ENCODE data around the gene USP43.

Gene USP43

GRCh38 chr17:9703781-9704082, 58.4 kb downstream of the USP43 start:
- Histone ChIP-seq H3K36me3 (ENCODE audit: control insufficient read depth, insufficient read depth, low read length) (no peaks in the 10 kb centered on the region), H3K27me3 (replicated peaks; ENCODE audit: control insufficient read depth, insufficient read depth, low read length) (no peaks in the 10 kb centered on the region), H3K4me3 (replicated peaks; ENCODE audit: low read depth, low read length) (no peak overlapping the region)
- TF ChIP-seq CTCF (IDR thresholded peaks at IDR 0.05; ENCODE audit: insufficient read depth, low read length, poor library complexity, severe bottlenecking), result no peak
- no peak for DNase-seq (ENCODE audit: extremely low read depth, insufficient read length)

GRCh38 chr17:9705745-9706144, 60.4 kb downstream of the USP43 start:
- no peak for TF ChIP-seq CTCF (IDR thresholded peaks at IDR 0.05; ENCODE audit: insufficient read depth, low read length, poor library complexity, severe bottlenecking)
- no peaks in the 10 kb centered on the region for H3K27me3 ChIP-seq (replicated peaks; ENCODE audit: control insufficient read depth, insufficient read depth, low read length)
- H3K4me3 ChIP-seq (replicated peaks; ENCODE audit: low read depth, low read length), result no peak overlapping the region
- no peak for DNase-seq (ENCODE audit: extremely low read depth, insufficient read length)
- no peaks in the 10 kb centered on the region for H3K36me3 ChIP-seq (ENCODE audit: control insufficient read depth, insufficient read depth, low read length)

- H3K27me3 ChIP-seq (replicated peaks; ENCODE audit: control insufficient read depth, insufficient read depth, low read length), result no peaks in the 10 kb centered on the region; the same call in 1 of the 2 replicates
- DNase-seq (ENCODE audit: extremely low read depth, insufficient read length), result no peak
- no peak for TF ChIP-seq CTCF (IDR thresholded peaks at IDR 0.05; ENCODE audit: insufficient read depth, low read length, poor library complexity, severe bottlenecking)
These were observed 62.6 kb downstream of the USP43 start for GRCh38 chr17:9707948-9708347.

GRCh38 chr17:9714801-9715200, 69.5 kb downstream of the USP43 start:
- H3K36me3 ChIP-seq (ENCODE audit: control insufficient read depth, insufficient read depth, low read length), result no peaks in the 10 kb centered on the region
- peaks cover 2% of the 10 kb centered on the region; the same call in 1 of the 2 replicates for H3K27me3 ChIP-seq (replicated peaks; ENCODE audit: control insufficient read depth, insufficient read depth, low read length)
- TF ChIP-seq CTCF (IDR thresholded peaks at IDR 0.05; ENCODE audit: insufficient read depth, low read length, poor library complexity, severe bottlenecking), result no peak
- no peak overlapping the region for H3K4me3 ChIP-seq (replicated peaks; ENCODE audit: low read depth, low read length)
- no peak for DNase-seq (ENCODE audit: extremely low read depth, insufficient read length)

More at GRCh38 chr17:9707948-9708347, 62.6 kb downstream of the USP43 start:
- Histone ChIP-seq H3K36me3 (ENCODE audit: control insufficient read depth, insufficient read depth, low read length) (no peaks in the 10 kb centered on the region), H3K4me3 (replicated peaks; ENCODE audit: low read depth, low read length) (no peak overlapping the region)

- Histone ChIP-seq H3K36me3 (ENCODE audit: control insufficient read depth, insufficient read depth, low read length) (no peaks in the 10 kb centered on the region), H3K4me3 (replicated peaks; ENCODE audit: low read depth, low read length) (no peak overlapping the region), H3K27me3 (replicated peaks; ENCODE audit: control insufficient read depth, insufficient read depth, low read length) (peaks cover 2% of the 10 kb centered on the region; the same call in 1 of the 2 replicates)
- no peak for DNase-seq (ENCODE audit: extremely low read depth, insufficient read length)
- no peak for TF ChIP-seq CTCF (IDR thresholded peaks at IDR 0.05; ENCODE audit: insufficient read depth, low read length, poor library complexity, severe bottlenecking)
These were observed 70.2 kb downstream of the USP43 start for GRCh38 chr17:9715503-9716016.

GRCh38 chr17:9725575-9725974, 80.3 kb downstream of the USP43 start:
- Histone ChIP-seq H3K27me3 (replicated peaks; ENCODE audit: control insufficient read depth, insufficient read depth, low read length) (no peaks in the 10 kb centered on the region), H3K4me3 (replicated peaks; ENCODE audit: low read depth, low read length) (no peak overlapping the region), H3K36me3 (ENCODE audit: control insufficient read depth, insufficient read depth, low read length) (no peaks in the 10 kb centered on the region)
- DNase-seq (ENCODE audit: extremely low read depth, insufficient read length), result no peak
- TF ChIP-seq CTCF (IDR thresholded peaks at IDR 0.05; ENCODE audit: insufficient read depth, low read length, poor library complexity, severe bottlenecking), result no peak

Data from GM06990 (cell line).